ENCODE data around the gene ZSWIM8.
A peak's percentile ranks its signal among the peaks of the same experiment; 100 is the strongest.

The ZSWIM8 gene

GRCh38 chr10:73843261-73843660, 57.9 kb downstream of the ZSWIM8 start:
- no peak for DNase-seq

- DNase-seq = no peak
Observed at GRCh38 chr10:73847031-73847430, 61.6 kb downstream of the ZSWIM8 start.

- peak; percentile 85 for DNase-seq
Observed at GRCh38 chr10:73848821-73849489, 63.5 kb downstream of the ZSWIM8 start.

GRCh38 chr10:73850211-73850610, 64.8 kb downstream of the ZSWIM8 start:
- DNase-seq = no peak

- DNase-seq = no peak
Observed at GRCh38 chr10:73850863-73851461, 65.6 kb downstream of the ZSWIM8 start.

All from hematopoietic multipotent progenitor cell treated with erythropoietin and hydrocortisone succinate and interleukin-3 and kit ligand, for 8 days (in vitro differentiated cells).